Neural progenitor cell (in vitro differentiated cells): ENCODE measurements around the gene KCTD10. TPM values are rescaled to one million over a fixed set of nuclear protein-coding genes. Genes with fewer than 3 reads are reported as not detected.
A peak's percentile ranks its signal among the peaks of the same experiment; 100 is the strongest.

Experiments used
- DNase-seq: peaks from one replicate; pipeline ENCODE4 v3.0.0-alpha.2; 2016; ENCODE audit warnings: low spot score
- H2AFZ ChIP-seq: fragments of 200-600 bp; sonication (generic); replicated peaks from 2 replicates; pipeline ENCODE4 v1.6.1; 2016; ENCODE audit warnings: antibody characterized with exemption
- H3F3A ChIP-seq: fragments of 200-600 bp; sonication (generic); 2 replicates; pipeline ENCODE4 v1.6.1; 2016; ENCODE audit warnings: antibody characterized with exemption, low read depth
- H3K27ac ChIP-seq: fragments of 200-600 bp; sonication (generic); 2 replicates; pipeline ENCODE4 v1.5.1; 2016; ENCODE audit warnings: mild to moderate bottlenecking
- H3K27me3 ChIP-seq: fragments of 200-600 bp; sonication (generic); 2 replicates; pipeline ENCODE4 v1.6.1; 2016; ENCODE audit warnings: mild to moderate bottlenecking, moderate library complexity
- H3K36me3 ChIP-seq: fragments of 200-600 bp; sonication (generic); 2 replicates; pipeline ENCODE4 v1.5.1; 2016
- H3K4me1 ChIP-seq: fragments of 200-600 bp; sonication (generic); 2 replicates; pipeline ENCODE4 v1.6.1; 2016; ENCODE audit warnings: mixed run types
- H3K4me2 ChIP-seq: fragments of 200-600 bp; sonication (generic); 2 replicates; pipeline ENCODE4 v1.6.1; 2016
- H3K4me3 ChIP-seq: fragments of 200-600 bp; sonication (generic); 2 replicates; pipeline ENCODE4 v1.5.1; 2016
- H3K79me2 ChIP-seq: fragments of 200-600 bp; sonication (generic); 2 replicates; pipeline ENCODE4 v1.6.1; 2016; ENCODE audit warnings: low read depth
- H3K9ac ChIP-seq: fragments of 200-600 bp; sonication (generic); 2 replicates; pipeline ENCODE4 v1.6.1; 2016
- H3K9me3 ChIP-seq: fragments of 200-600 bp; sonication (generic); 2 replicates; pipeline ENCODE4 v1.5.1; 2016; ENCODE audit warnings: low read depth
- H4K20me1 ChIP-seq: fragments of 200-600 bp; sonication (generic); 2 replicates; pipeline ENCODE4 v1.6.1; 2016; ENCODE audit warnings: low read depth
- H3K27ac Mint-ChIP-seq: 3 replicates; pipeline ENCODE4 v1.8.0; 2021; ENCODE audit warnings: mixed read lengths
- H3K27me3 Mint-ChIP-seq: 2 replicates; pipeline ENCODE4 v1.8.0; 2022; ENCODE audit warnings: low read depth, mild to moderate bottlenecking, inconsistent platforms, moderate library complexity, mixed read lengths; ENCODE audit not compliant: insufficient read depth
- H3K36me3 Mint-ChIP-seq: 3 replicates; pipeline ENCODE4 v1.8.0; 2021; ENCODE audit warnings: mixed read lengths
- H3K4me1 Mint-ChIP-seq: 3 replicates; pipeline ENCODE4 v1.8.0; 2021; ENCODE audit warnings: mixed read lengths
- H3K4me3 Mint-ChIP-seq: 3 replicates; pipeline ENCODE4 v1.8.0; 2021; ENCODE audit warnings: mild to moderate bottlenecking, moderate library complexity, mixed read lengths
- H3K9me3 Mint-ChIP-seq: 3 replicates; pipeline ENCODE4 v1.8.0; 2020; ENCODE audit warnings: mixed read lengths
- CTCF ChIP-seq: fragments of 200-600 bp; sonication (generic); IDR thresholded peaks from 2 replicates; pipeline ENCODE4 v1.5.1; 2017; ENCODE audit warnings: antibody characterized with exemption, mild to moderate bottlenecking
- EZH2 ChIP-seq: fragments of 200-600 bp; sonication (generic); IDR thresholded peaks from 2 replicates; pipeline ENCODE4 v1.6.1; 2017; ENCODE audit warnings: antibody characterized with exemption, mild to moderate bottlenecking, moderate library complexity
- EZH2phosphoT487 ChIP-seq: fragments of 200-600 bp; sonication (generic); IDR thresholded peaks from 2 replicates; pipeline ENCODE4 v1.6.1; 2017; ENCODE audit warnings: antibody characterized with exemption
- total RNA-seq: library from RNA; depleted of rRNA; stranded (reverse); fragments of >200 nt; gene quantifications from 2 replicates; pipeline ENCODE4 v1.2.3, GENCODE V29; 2015; ENCODE audit warnings: low replicate concordance

Gene KCTD10
- total RNA-seq, result 40.9 and 57.5 TPM in 2 replicates

GRCh38 chr12:109477185-109477962 lies at the start of gene KCTD10, which contains the start of gene UBE3B:
Gene KCTD10, minus strand, starts transcription at chr12:109477300. Its CDS starts 38 bp downstream, at chr12:109477262.
Gene UBE3B, plus strand, starts transcription at chr12:109477634. Its CDS starts 5,918 bp downstream, at chr12:109483552.
- Mint-ChIP-seq H3K27ac (peak within 1 kb of the TSS; percentile 100), H3K36me3 (no peaks in the 10 kb centered on the region), H3K4me1 (peaks cover 31% of the 10 kb centered on the region), H3K27me3 (peaks cover 5% of the 10 kb centered on the region), H3K9me3 (no peaks in the 10 kb centered on the region), H3K4me3 (peak within 1 kb of the TSS; percentile 95)
- peak within 1 kb of the TSS; percentile 97 for H3K9ac ChIP-seq
- H4K20me1 ChIP-seq, result peaks cover 40% of the 10 kb centered on the region
- H3K36me3 ChIP-seq, result no peaks in the 10 kb centered on the region
- H3K4me1 ChIP-seq, result peaks cover 14% of the 10 kb centered on the region
- DNase-seq, result peak; percentile 96
- no peak for TF ChIP-seq CTCF
- no peak for TF ChIP-seq EZH2phosphoT487
- no peak for TF ChIP-seq EZH2
- H3K27ac ChIP-seq, result peak within 1 kb of the TSS; percentile 96
- H3K9me3 ChIP-seq, result no peaks in the 10 kb centered on the region
- peak within 1 kb of the TSS; percentile 95 for H3K4me3 ChIP-seq
- peak within 1 kb of the TSS; percentile 100 for H2AFZ ChIP-seq
- no peaks in the 10 kb centered on the region for H3F3A ChIP-seq
- no peaks in the 10 kb centered on the region for H3K27me3 ChIP-seq
- H3K4me2 ChIP-seq, result peak within 1 kb of the TSS; percentile 99
- peaks cover 74% of the 10 kb centered on the region for H3K79me2 ChIP-seq

- peaks cover 35% of the 10 kb centered on the region for H3F3A ChIP-seq
- H3K4me2 ChIP-seq, result peak overlapping the region; percentile 87
- H3K27ac Mint-ChIP-seq, result peak overlapping the region; percentile 66
- H3K4me3 ChIP-seq, result peak overlapping the region; percentile 31
- H2AFZ ChIP-seq, result no peak overlapping the region
- no peak for TF ChIP-seq EZH2
- no peak for TF ChIP-seq EZH2phosphoT487
- TF ChIP-seq CTCF, result no peak
- peaks cover 23% of the 10 kb centered on the region for H4K20me1 ChIP-seq
- H3K36me3 Mint-ChIP-seq, result peaks cover 45% of the 10 kb centered on the region
- peaks cover 66% of the 10 kb centered on the region for H3K4me1 Mint-ChIP-seq
- no peaks in the 10 kb centered on the region for H3K36me3 ChIP-seq
- no peaks in the 10 kb centered on the region for H3K9me3 ChIP-seq
- peak overlapping the region; percentile 88 for H3K27ac ChIP-seq
- no peak overlapping the region for H3K9ac ChIP-seq
- peaks cover 16% of the 10 kb centered on the region for H3K27me3 Mint-ChIP-seq
- no peaks in the 10 kb centered on the region for H3K9me3 Mint-ChIP-seq
- H3K4me1 ChIP-seq, result peaks cover 58% of the 10 kb centered on the region
- no peaks in the 10 kb centered on the region for H3K27me3 ChIP-seq
- DNase-seq, result no peak
- H3K79me2 ChIP-seq, result no peaks in the 10 kb centered on the region
- H3K4me3 Mint-ChIP-seq, result peak overlapping the region; percentile 10
Measured at GRCh38 chr12:109525279-109525585, 48.1 kb upstream of the KCTD10 start.

- H3K4me1 Mint-ChIP-seq, result peaks cover 61% of the 10 kb centered on the region
- no peak overlapping the region for H2AFZ ChIP-seq
- H3K4me3 ChIP-seq, result peak overlapping the region; percentile 31
- peak; percentile 93 for DNase-seq
- H4K20me1 ChIP-seq, result peaks cover 20% of the 10 kb centered on the region
- peak overlapping the region; percentile 88 for H3K27ac ChIP-seq
- TF ChIP-seq EZH2 (no peak), EZH2phosphoT487 (peak; percentile 29)
- peaks cover 48% of the 10 kb centered on the region for H3K36me3 Mint-ChIP-seq
- no peaks in the 10 kb centered on the region for H3K27me3 ChIP-seq
- H3F3A ChIP-seq, result peaks cover 35% of the 10 kb centered on the region
- H3K9me3 Mint-ChIP-seq, result no peaks in the 10 kb centered on the region
- no peak overlapping the region for H3K9ac ChIP-seq
- H3K79me2 ChIP-seq, result no peaks in the 10 kb centered on the region
- no peaks in the 10 kb centered on the region for H3K36me3 ChIP-seq
- peak overlapping the region; percentile 79 for H3K27ac Mint-ChIP-seq
- peak overlapping the region; percentile 87 for H3K4me2 ChIP-seq
- peak overlapping the region; percentile 64 for H3K4me3 Mint-ChIP-seq
- H3K27me3 Mint-ChIP-seq, result peaks cover 16% of the 10 kb centered on the region
- no peaks in the 10 kb centered on the region for H3K9me3 ChIP-seq
- H3K4me1 ChIP-seq, result peaks cover 52% of the 10 kb centered on the region
Measured at GRCh38 chr12:109524466-109525278, 47.6 kb upstream of the KCTD10 start.
